Measurements from ENCODE around the gene NOTCH1.

DNA sequence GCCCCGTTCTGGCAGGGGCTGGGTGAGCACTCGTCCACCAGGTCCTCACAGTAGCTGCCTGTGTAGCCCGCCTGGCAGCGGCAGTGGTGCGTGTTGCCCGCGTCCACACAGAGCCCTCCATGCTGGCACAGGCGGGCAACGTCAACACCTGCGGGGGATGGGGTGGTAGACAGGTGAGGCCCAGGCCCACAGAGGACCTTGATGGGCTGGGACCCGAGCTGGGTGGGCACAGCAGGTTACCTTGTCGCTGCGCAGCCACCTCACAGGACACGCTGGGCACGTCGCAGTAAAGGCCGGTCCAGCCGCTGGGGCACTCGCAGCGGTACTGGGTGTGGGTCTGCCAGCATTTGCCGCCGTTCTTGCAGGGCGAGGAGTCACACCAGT lies 37.9 kb downstream of the NOTCH1 start:
- TF ChIP-seq, protein P1, sequence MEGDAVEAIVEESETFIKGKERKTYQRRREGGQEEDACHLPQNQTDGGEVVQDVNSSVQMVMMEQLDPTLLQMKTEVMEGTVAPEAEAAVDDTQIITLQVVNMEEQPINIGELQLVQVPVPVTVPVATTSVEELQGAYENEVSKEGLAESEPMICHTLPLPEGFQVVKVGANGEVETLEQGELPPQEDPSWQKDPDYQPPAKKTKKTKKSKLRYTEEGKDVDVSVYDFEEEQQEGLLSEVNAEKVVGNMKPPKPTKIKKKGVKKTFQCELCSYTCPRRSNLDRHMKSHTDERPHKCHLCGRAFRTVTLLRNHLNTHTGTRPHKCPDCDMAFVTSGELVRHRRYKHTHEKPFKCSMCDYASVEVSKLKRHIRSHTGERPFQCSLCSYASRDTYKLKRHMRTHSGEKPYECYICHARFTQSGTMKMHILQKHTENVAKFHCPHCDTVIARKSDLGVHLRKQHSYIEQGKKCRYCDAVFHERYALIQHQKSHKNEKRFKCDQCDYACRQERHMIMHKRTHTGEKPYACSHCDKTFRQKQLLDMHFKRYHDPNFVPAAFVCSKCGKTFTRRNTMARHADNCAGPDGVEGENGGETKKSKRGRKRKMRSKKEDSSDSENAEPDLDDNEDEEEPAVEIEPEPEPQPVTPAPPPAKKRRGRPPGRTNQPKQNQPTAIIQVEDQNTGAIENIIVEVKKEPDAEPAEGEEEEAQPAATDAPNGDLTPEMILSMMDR (IDR thresholded peaks at IDR 0.05): no peak
- TF ChIP-seq POLR2A (IDR thresholded peaks at IDR 0.05): no peak

Data from adrenal gland (tissue), 5 donors.